ENCODE results near the gene PRDM15.

Gene PRDM15

DNA sequence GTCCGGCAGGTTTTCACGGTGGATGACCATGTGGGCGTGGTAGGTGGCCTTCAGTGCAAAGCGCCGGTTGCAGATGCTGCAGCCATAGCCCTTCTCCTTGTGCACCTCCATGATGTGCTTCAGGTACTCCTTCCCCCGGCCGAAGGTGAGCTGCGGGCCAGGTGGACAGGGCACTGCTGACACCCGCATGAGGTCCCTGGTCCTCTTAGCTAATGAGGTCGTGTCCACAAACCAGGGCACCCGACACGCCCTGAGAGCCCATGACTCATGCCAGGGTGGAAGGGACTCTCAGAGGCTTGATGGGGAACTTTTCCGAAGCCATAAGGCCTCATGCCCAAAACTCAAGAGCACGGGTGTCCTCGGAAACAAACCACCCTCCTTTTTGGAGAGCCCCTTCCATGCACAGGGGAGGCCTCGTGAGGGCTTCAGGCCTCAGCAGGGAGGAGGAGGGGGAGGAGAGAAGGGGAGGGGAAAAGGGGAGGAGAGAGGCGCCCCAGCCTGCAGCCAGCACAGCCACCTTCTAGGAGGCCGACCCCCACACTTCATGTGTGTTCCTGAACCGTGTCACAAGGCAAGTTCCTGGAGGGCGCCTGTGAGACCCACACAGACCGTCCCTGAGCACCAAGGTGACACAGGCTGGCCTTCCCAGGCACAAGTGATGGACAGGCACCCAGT, 57.9 kb downstream of the PRDM15 start:
- no peak for DNase-seq

DNA sequence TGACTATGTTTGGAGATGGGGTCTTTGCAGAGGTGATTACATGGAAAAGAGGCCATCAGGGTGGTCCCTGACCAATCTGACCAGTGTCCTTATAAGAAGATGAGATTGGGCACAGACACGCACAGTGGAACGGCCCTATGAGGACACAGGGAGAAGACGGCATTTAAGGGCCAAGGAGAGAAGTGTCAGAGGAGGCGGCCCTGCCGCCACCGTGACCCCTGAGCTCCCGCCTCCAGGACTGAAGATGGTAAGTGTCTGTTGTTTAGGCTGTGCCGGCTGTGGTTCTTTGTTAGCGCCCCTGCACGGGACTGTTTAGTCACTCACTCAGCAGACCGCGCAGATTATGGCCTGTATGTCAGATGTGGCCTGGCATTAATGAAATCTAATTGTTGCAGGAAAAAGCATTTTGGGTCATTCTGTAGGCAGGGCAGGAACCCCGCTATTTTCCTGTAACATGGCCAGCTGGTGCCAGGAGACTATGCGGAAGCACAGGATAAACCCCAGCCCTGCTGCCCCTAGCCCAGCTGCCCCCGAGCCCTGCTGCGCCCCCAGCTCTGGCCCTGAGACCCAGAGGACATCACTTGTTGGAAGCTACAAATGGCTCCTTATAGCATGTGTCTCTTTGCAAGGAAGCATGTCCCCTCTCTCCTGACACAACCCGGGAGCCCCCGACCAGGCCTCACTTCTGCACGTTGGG, 58.6 kb downstream of the PRDM15 start:
- DNase-seq, result no peak

DNA sequence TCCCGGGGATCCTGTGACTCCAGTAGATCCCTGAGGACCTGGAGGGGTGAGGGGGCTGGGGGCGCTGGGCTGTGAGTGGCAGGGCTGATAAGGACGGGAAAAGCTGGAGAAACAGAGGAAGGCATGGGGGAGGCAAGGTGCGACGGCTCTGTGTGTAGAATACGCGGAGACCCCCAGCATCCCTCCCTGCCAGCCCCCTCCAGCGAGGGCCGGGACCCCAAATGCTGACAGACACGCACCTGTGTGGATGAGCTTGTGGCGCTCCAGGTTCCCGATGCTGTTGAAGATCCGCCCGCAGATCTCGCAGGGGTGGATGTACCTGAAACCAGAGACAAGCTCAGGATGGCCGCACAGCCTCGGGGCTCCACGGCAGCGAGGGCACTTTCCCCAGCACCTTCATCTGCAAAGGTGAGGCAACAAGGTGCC, 59.3 kb downstream of the PRDM15 start:
- no peak for DNase-seq

DNA sequence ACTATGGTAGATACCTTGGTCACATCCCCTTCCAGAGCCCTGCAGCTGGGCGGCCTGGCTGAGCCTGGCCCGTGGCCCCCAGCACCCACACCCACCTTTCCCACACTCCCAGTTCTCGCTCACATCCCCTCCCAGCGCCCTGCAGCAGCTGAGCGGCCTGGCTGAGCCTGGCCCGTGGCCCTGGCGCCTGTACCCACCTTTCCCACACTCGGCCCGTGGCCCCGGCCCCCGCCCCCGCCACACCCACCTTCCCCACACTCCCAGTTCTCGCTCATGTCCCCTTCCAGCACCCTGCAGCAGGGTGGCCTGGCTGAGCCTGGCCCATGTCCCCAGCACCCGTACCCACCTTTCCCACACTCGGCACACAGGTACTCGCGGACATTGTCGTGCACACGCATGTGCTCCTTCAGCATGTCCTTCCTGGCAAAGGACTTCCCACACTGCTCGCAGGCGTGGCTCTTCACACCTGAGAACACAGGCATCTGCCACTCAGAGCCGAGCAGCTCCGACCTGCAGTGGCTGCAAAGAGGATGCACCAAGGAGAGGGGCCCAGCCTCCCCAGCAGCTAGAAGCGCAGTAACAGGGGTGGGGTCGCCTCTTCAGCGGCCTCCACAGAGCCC, 59.8 kb downstream of the PRDM15 start:
- DNase-seq, result no peak

DNA sequence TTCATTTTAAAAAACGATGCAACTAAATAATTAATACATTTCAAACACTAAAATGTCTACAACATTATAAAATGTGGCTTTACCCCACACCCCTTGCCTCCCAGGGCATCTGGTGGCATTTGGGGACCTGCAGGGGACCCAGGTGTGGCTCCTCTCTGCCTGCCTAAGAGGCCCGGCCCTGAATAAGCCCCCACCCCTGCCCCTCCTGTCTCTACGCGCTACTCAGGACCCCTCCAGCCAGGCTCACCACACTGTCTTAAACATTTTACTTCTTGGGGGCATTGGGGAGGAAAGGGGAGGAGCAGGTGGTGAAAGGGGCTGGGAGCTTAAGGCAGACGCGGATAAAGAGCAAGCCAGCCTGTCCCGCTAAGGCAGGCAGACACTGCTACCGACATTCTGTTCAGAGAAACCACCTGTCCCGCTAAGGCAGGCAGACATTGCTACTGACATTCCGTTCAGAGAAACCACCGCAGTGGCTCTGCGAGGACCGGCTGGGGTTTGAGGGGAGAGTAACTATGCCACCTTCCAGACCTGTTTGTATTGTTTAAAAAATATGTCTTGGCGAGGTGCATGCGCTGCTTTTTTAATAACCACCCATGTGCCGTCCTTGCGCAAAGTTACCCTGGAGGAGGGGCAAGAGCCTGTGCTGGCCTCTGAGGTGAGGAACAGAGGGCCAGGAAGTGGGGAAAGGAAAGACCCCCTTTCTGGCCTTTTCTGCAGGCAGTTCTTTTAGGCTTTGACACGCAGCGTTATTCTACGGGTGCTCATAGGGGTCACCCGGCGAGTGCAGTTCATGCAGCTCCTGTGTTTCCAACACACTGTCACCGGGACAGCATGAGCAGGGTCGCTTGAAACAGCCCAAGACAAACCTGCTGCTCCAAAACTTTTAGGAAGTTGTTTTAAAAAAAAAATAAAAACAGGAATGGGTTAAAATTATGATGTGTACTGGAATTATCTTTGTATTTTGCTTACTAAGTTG, 61.0 kb downstream of the PRDM15 start:
- no peak for DNase-seq

DNA sequence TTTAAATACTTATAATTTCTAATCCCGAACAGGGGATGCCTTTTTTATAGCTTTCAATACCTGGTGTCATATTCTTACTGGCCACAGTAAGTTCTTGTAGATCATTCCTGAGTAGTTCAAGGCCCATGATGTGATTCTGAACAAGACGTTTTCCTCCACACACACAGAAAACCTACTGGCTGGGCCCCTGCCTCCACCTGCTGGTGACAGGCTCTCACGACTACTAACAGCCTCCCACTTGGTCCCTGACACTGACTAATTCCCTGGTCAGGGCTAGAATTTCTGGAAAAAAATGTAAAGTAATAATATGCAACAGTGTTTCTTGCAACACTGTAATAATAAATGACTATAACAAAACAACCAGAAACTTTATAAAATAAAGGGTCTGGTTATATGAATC, 61.9 kb downstream of the PRDM15 start:
- DNase-seq, result peak; percentile 80

DNA sequence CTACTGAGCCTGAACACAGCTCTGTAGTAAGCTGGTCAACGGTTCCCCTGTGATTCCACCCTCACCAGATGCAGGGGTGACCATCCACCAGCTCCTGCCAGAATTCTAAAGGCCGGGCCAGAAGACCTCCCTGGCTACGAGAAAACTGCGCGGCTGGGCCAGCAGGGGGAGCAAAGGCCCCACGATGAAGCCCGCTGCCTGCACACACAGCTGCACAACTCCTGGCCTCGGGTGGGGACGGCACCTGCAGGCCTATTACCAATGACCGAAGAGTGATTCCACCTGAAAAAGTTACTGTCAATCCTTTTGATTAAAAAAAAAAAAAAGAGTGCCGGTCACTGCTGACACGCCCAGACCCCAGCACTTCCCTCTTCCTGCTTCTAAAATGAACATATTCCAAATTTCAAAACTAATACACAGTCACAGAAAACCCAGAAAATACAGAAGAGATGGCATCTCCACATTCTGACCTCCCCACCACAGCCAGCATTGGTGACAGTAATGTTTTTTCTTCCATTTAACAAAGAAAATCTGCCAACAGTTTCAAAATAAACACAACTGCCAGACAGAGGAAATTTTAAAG, 62.5 kb downstream of the PRDM15 start:
- DNase-seq, result peak; percentile 74

DNA sequence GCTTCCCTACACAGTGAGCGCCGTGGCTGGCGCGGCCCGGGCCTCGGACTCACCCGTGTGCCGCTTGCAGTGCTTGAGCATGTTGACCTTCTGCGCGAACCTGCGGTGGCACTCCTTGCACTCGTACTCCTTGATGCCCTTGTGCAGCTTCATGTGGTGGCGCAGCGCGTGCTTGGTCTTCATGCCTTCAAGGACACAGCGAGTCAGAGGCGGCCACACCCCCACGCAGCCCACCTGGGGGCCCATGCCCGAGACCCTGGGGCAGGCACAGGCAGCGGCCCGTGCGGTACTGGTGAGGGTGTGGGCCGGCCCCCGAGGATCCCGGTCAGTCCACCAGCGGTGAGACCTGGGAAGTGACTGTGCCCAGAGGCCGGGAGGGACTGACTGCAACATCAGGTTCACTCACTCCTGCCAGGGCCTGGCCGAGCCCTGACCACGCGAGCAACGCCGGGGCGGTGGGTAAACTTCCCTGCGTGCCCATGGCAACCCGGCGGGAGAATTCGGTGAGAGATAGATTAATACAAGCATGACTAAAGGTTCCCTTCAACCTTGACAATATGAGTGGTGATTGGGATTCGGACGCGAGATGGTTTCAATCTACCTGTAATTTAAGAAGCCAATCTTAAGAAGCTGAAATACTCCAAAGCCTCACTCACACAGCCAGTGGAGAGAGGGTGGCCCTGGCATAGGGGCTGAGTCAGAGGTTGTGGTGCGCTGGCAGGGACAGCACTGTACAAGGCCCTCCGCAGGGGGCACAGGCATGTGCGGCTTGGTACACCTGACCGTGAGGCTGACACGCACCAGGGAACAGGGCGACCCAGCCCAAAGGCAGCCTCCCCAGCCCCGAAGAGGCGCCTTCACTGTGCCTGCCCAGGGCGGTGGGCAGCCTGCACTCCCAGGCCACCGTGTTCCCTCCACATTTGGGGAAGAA, 63.2 kb downstream of the PRDM15 start:
- no peak for DNase-seq

DNA sequence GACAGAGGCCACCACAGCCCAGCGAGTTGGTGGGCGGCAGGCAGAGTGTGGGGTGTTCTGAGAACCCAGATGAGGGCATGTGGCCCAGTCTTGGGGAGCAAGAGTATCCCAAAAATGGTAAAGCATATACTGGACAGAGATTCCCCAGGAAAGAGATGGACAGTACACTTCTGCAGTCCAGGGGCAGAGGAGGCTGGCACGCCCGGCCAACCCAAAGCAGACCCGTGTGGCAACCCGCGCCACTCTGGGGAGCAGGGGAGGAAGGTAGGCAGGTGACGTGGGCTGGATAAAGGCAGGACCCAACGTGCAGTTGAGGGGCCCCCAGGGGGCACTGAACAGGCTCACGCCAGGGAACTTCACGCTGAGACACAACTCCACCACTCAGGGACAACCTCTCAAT, 65.9 kb downstream of the PRDM15 start:
- no peak for DNase-seq

DNA sequence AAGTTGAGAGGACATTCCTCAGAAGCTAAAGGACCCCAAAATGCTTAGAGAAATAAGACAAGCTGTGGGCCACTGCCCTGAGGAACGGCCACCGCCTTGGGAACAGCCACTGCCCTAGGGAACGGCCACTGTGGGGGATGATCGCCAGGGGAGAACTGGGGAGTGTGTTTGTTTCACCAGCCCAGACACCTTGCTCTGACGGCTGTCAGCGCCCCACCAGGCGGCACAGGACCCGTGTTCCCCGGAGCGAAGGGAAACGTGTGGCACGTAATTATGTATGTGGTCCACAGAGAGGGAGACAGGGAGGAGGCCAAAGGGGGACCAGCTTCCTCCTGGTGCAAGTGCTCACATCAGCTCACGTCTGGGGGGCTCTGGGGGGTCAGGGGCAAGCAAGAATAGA, 66.5 kb downstream of the PRDM15 start:
- DNase-seq, result no peak

DNA sequence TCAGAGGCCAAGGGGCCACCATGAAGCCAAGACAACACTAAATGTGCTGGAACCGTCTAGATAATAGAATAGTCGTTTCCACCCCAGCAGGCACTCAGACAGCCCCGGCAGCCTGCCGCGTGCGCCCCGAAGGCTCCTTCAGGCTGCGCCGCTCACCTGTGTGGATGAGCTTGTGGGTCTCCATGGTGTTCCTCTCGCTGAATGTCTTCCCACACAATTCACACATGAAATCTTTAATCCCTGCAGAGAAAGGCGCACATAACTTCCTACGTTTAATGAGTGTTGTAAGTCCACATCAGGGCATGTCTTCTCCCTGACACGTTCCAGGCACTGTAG, 68.6 kb downstream of the PRDM15 start:
- DNase-seq, result no peak

DNA sequence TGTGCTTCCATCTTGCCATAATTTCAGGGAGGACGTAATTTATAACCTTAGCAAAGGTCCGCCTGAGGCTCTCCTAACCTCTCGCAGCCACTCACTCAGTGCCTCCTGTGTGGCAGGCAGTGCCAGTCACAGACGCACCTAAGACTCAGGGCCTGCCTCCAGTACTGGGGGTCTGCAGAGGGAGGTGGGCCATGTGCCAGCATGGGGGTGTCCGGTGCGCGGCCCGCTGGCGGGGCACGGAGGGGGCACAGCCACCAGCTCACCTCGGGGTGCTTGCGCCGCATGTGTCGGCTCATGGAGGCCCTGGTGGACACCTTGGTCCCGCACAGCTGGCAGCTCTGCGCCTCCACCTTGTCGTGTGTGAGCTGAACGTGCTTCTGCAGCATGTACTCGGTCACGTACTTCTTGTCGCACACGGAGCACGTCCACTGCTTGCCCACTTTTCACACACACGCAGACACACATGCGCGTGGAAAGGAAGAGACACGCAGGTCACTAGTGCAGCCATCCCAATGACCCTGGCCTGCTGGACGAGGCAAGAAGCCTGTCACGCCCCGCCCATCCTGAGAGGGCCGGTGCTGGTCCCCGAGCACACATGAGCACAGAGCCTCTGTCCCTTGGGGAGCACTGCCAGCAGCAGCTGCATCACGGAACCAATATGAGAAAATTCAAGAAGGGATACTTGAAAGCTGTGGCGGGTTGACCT, 69.1 kb downstream of the PRDM15 start:
- no peak for DNase-seq

DNA sequence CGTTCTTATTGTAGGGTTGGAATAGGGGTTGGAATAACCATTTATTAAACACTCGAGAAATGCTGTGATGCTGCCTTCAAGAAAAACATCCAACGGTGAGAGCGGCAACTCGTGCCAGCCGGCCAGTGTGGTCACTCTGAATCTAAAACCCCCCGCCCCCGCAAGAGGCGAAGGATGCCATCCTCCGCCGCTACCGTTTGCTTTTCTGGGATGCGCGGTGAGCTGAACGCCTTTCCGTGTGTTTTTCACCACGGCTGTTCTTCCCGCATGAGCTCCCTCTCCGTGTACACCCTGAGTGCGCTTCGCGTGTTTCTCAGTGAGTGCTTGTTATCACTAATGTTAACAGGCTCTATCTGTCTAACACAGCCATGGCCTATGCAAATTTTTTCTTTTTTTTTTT, 70.3 kb downstream of the PRDM15 start:
- DNase-seq, result no peak

DNA sequence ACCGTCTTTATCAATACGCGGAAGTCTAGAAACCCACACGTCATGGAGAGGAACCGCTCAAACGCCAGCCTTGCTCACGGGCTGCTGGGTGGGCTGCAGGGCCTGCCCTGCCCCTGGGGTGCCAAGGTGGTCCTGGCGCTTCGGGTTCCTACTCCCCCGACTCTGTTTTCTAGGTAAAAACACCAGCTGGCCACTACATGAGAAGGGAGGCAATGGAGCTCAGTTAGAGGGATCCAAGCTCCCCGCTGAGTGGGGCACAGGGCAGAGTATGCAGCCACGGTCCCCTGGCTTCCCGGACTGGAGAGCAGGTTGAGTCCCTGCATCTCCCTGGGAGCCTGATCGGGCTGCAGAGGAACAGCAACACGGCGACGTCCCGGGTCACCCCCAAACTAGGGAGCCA, 71.0 kb downstream of the PRDM15 start:
- no peak for DNase-seq

DNA sequence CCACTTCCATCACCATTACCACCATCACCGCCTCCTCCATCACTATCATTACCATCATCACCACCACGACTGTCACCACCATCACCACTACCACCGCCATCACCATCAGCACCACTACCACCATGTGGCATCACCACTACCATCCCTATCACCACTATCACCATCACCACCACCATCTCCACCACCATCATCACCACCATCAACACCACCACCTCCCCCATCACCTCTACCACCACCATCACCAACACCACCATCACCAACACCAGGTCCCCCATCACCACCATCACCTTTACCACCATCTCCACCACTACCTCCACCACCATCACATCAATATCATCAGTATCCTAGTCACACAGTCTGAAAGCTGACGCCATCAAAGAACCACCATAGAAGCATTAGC, 72.4 kb downstream of the PRDM15 start:
- no peak for DNase-seq

DNA sequence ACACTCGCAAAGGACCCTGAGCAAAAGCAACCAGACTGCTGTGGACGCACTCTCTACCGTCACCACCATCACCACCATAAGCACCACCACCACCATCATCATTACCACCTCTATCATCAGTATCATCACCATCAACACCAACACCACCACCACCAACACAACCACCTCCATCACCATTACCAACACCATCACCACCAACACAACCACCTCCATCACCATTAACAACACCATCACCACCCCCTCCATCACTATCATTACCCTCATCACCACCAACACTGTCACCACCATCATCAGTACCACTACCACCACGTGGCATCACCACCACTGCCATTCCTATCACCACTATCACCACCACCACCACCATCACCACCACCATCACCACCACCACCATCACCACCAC, 73.5 kb downstream of the PRDM15 start:
- no peak for DNase-seq

DNA sequence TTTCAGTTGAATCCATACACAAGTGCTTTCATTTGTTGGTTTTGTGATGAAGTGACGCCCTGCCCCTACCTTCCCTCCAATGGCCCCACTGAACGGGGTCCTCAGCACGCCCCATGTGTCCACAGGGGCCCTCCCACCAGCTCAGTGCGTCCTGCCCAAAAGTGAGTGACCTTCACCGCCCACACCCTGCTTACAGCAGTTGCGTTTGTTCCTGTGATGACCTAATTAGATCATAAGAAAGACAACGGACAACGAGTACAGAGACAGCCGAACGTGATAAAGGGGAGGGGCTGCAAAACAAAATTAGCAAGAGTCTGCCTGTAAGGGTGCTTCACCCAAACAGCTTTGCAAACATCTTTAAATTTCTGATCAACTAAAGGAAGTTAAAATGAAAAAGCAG, 74.1 kb downstream of the PRDM15 start:
- DNase-seq, result no peak

DNA sequence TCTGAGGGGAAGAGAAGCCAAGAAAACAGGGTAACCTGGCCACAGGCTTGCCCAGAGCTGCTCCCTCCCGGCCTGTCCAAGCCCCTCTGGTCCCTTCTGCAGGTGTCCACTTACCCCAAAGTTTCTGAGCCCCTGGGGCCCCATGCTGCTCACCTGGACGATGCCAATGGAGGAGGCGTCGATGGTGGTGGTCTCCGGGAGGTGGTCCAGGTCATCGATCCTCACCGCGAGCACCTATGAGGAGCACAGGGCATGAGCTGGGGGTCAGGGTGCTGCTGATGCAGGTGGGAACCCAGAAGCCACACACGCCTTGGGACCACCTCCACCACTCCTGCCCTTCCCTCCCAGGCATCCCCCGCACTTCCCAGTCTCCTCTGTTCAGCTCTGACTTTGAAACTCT, 74.8 kb downstream of the PRDM15 start:
- no peak for DNase-seq

DNA sequence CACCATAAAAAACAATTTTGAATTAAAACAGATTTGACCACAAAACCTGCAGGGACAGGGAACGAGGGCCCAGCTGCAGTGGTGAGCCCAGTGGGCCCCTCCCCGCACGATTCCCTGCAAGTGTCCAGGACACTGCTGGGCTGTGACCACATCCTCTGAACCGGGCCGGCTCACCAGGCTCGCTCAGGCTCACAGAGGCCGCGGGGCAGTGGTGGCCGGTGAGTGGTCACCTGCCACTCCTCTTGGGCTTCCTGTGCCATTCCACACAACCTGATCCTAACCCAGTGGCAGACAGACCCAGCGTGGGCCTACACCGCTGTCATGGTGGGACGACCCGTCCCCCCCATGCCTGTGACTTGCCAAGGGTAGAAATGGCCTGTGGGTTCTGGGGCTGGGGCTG, 75.8 kb downstream of the PRDM15 start:
- DNase-seq, result no peak

DNA sequence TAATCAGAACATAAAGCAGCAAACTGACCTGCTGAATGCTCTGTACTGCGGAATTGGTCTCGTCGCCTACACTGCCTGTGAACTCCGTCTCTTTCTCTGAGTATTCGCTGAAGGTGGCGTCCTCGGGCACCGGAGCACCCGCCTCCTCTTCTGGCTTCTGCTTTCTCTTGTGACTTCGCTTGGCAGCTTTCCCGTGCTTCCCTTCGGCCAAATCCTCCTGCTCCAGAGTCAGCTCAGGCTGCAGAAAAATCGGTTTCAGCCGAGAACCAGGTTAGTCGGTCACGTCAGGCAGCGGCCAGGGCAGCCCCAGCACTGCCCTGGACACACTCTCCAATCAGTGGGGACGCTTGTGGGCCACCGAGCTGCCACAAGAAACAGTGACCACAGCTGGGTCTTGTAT, 76.5 kb downstream of the PRDM15 start:
- DNase-seq, result no peak

DNA sequence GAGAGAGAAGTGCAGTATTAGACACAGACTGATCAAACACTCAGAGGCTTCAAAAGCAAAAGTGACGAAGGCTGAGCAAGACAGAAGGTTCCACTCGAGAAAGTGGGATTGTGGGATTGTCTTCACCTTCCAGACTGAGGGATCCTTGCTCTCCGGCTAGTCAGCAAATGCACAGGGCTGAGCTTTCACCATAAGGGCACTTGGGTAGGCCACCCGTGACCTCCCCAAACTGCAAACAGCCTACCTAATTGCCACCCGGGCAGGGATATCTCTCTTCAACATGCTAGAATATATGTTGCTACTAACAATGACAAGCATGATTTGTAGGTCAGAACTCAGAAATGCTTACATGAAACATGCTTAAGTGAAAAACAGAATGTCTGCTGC, 77.0 kb downstream of the PRDM15 start:
- DNase-seq, result no peak
